PC-3 (cell line): Measurements from ENCODE around the gene GRK3. TPM values are rescaled to one million over a fixed set of nuclear protein-coding genes. Genes with fewer than 3 reads are reported as not detected.

Experiments used
- ATAC-seq: fragments of 200-7000 bp; cut with Tn5 transposase; 2 replicates; pipeline ENCODE4 v1.9.1; 2020; ENCODE audit warnings: mild to moderate bottlenecking, moderate library complexity
- BruUV-seq: library from RNA; stranded (reverse); fragments of 400-500 nt; replicated peaks from 2 replicates; lab custom pipeline; 2021; lab: Mats Ljungman, UMichigan
- CTCF ChIA-PET: fragments of 300-600 bp; sonication (Branson Sonifier 250); formaldehyde crosslinking; loops from one replicate; lab custom pipeline; 2022; ENCODE audit warnings: antibody characterized with exemption; lab: Charles Lee
- POLR2A ChIA-PET: fragments of 300-600 bp; sonication (Branson Sonifier 250); formaldehyde crosslinking; loops from one replicate; lab custom pipeline; 2022; ENCODE audit warnings: antibody characterized with exemption; ENCODE audit not compliant: unreplicated experiment; lab: Charles Lee
- DNase-seq: peaks from one replicate; pipeline ENCODE4 v3.0.0-alpha.2; 2015
- H2AFZ ChIP-seq: fragments of 300-600 bp; sonication (generic); 2 replicates; pipeline ENCODE4 v1.6.0; 2016; ENCODE audit warnings: antibody characterized with exemption, low read length
- H3F3A ChIP-seq: fragments of 300-600 bp; sonication (generic); one replicate; pipeline ENCODE4 v1.6.0; 2017; ENCODE audit warnings: antibody characterized with exemption, low read length, control low read depth, mild to moderate bottlenecking; ENCODE audit not compliant: unreplicated experiment
- H3K27ac ChIP-seq: fragments of 300-600 bp; sonication (generic); 2 replicates; pipeline ENCODE4 v1.5.1; 2016; ENCODE audit warnings: mild to moderate bottlenecking, low read length
- H3K27me3 ChIP-seq: fragments of 300-600 bp; sonication (generic); 2 replicates; pipeline ENCODE4 v1.6.1; 2016; ENCODE audit warnings: low read length, mixed read lengths
- H3K36me3 ChIP-seq: fragments of 300-600 bp; sonication (generic); 2 replicates; pipeline ENCODE4 v1.6.1; 2016; ENCODE audit warnings: low read depth, mixed run types, low read length, mixed read lengths
- H3K4me1 ChIP-seq: fragments of 300-600 bp; sonication (generic); 2 replicates; pipeline ENCODE4 v1.5.1; 2016; ENCODE audit warnings: low read length; ENCODE audit not compliant: insufficient read depth
- H3K4me2 ChIP-seq: fragments of 300-600 bp; sonication (generic); 2 replicates; pipeline ENCODE4 v1.6.0; 2016; ENCODE audit warnings: low read length
- H3K4me3 ChIP-seq: fragments of 300-600 bp; sonication (generic); 2 replicates; pipeline ENCODE4 v1.5.1; 2016; ENCODE audit warnings: mild to moderate bottlenecking, low read length, mixed read lengths
- H3K79me2 ChIP-seq: fragments of 300-600 bp; sonication (generic); 2 replicates; pipeline ENCODE4 v1.6.1; 2017; ENCODE audit warnings: low read length, mixed read lengths
- H3K9ac ChIP-seq: fragments of 300-600 bp; sonication (generic); 2 replicates; pipeline ENCODE4 v1.6.0; 2016; ENCODE audit warnings: mild to moderate bottlenecking, low read length
- H3K9me2 ChIP-seq: fragments of 300-600 bp; sonication (generic); replicated peaks from 2 replicates; pipeline ENCODE4 v1.6.1; 2016; ENCODE audit warnings: mixed run types, low read length, mixed read lengths
- H3K9me3 ChIP-seq: fragments of 300-600 bp; sonication (generic); 2 replicates; pipeline ENCODE4 v1.6.1; 2016; ENCODE audit warnings: low read length, mixed read lengths
- H4K20me1 ChIP-seq: fragments of 300-600 bp; sonication (generic); 2 replicates; pipeline ENCODE4 v1.6.1; 2016; ENCODE audit warnings: low read length, mixed read lengths
- EZH2 ChIP-seq: fragments of 300-600 bp; sonication (generic); IDR thresholded peaks from one replicate; pipeline ENCODE4 v1.6.1; 2017; ENCODE audit warnings: antibody characterized with exemption, mild to moderate bottlenecking, low read length; ENCODE audit not compliant: unreplicated experiment
- EZH2phosphoT487 ChIP-seq: fragments of 300-600 bp; sonication (generic); IDR thresholded peaks from 2 replicates; pipeline ENCODE4 v1.6.1; 2018; ENCODE audit warnings: mild to moderate bottlenecking, antibody characterized with exemption, low read length, borderline replicate concordance
- intact Hi-C: fragments of 100-400 bp; cut with micrococcal nuclease; formaldehyde crosslinking; loops from 2 replicates; pipeline ENCODE4 v1.9.0; 2023
- total RNA-seq: library from RNA; depleted of rRNA; stranded (reverse); fragments of >200 nt; gene quantifications from 2 replicates; pipeline ENCODE4 v1.2.3, GENCODE V29; 2014
- TF ChIP-seq, protein P1 (sequence below): fragments of 300-600 bp; sonication (generic); conservative IDR thresholded peaks from 2 replicates; pipeline ENCODE4 v1.5.1; 2017; ENCODE audit warnings: antibody characterized with exemption, low read depth, mild to moderate bottlenecking, low read length

The GRK3 gene
- total RNA-seq, 1 experiment from 2014 or later = under 0.01 TPM

DNA sequence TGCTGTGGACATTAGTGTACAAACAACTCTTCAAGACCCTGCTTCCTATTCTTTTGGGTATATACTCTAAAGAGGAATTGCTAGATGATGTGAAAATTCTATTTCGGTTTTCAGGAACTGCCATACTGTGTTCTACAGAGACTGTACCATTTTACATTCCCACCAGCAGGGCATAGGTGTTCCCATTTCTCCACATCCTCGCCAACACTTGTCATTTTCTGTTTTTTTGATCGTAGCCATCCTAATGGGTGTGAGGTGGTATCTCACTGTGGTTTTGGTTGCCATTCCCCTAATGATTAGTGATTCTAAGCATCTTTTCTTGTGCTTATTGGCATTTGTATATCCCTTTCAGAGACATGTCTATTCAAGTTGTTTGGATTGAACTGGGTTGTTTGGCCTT, 29.8 kb upstream of the GRK3 start:
- Histone ChIP-seq H3K79me2 (no peaks in the 10 kb centered on the region), H3K36me3 (no peaks in the 10 kb centered on the region), H3K27me3 (peaks cover 4% of the 10 kb centered on the region; the same call in 1 of the 2 replicates), H3K9me2 (no peaks in the 10 kb centered on the region), H3F3A (no peaks in the 10 kb centered on the region), H3K4me2 (no peak overlapping the region), H2AFZ (no peak overlapping the region), H3K4me3 (no peak overlapping the region), H3K9ac (no peak overlapping the region), H4K20me1 (no peaks in the 10 kb centered on the region), H3K9me3 (no peaks in the 10 kb centered on the region), H3K4me1 (no peaks in the 10 kb centered on the region), H3K27ac (no peak overlapping the region)
- no peak for TF ChIP-seq EZH2
- TF ChIP-seq, protein P1, sequence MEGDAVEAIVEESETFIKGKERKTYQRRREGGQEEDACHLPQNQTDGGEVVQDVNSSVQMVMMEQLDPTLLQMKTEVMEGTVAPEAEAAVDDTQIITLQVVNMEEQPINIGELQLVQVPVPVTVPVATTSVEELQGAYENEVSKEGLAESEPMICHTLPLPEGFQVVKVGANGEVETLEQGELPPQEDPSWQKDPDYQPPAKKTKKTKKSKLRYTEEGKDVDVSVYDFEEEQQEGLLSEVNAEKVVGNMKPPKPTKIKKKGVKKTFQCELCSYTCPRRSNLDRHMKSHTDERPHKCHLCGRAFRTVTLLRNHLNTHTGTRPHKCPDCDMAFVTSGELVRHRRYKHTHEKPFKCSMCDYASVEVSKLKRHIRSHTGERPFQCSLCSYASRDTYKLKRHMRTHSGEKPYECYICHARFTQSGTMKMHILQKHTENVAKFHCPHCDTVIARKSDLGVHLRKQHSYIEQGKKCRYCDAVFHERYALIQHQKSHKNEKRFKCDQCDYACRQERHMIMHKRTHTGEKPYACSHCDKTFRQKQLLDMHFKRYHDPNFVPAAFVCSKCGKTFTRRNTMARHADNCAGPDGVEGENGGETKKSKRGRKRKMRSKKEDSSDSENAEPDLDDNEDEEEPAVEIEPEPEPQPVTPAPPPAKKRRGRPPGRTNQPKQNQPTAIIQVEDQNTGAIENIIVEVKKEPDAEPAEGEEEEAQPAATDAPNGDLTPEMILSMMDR = no peak
- TF ChIP-seq EZH2phosphoT487 = no peak
- ChIA-PET CTCF (no interaction called here), POLR2A (no interaction called here)
- DNase-seq (no peak), ATAC-seq (no peak)
- BruUV-seq = no TSS peak
- intact Hi-C loops = no loop called here

DNA sequence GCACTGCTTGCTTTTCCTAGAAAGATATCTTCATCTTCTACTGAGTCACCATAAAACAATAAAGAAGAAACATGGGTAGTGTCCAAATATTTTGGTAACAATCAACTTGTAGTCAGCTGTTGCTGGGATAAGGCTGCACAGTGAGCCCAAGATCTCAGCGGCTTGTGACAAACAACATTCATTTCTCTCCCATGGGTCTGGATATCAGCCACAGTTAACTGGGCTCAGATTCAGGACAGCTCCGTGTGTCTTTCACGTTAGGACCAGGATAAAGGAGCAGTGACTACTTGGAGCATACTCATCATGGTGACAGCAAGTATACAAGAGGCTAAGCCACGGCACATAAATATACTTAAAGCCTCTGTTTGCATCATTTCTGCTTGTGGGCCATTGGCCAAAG, 27.9 kb upstream of the GRK3 start:
- Histone ChIP-seq H3K27ac (no peak overlapping the region), H3K9ac (no peak overlapping the region), H3K27me3 (peaks cover 4% of the 10 kb centered on the region; the same call in 1 of the 2 replicates), H2AFZ (no peak overlapping the region), H3K4me2 (no peak overlapping the region), H3K9me3 (no peaks in the 10 kb centered on the region), H3K9me2 (no peaks in the 10 kb centered on the region), H3K36me3 (no peaks in the 10 kb centered on the region), H3F3A (no peaks in the 10 kb centered on the region), H4K20me1 (no peaks in the 10 kb centered on the region), H3K4me3 (no peak overlapping the region), H3K79me2 (no peaks in the 10 kb centered on the region), H3K4me1 (no peaks in the 10 kb centered on the region)
- BruUV-seq = no TSS peak
- intact Hi-C loops = no loop called here
- TF ChIP-seq EZH2 (no peak), EZH2phosphoT487 (no peak)
- TF ChIP-seq, protein P1 = no peak
- ChIA-PET POLR2A (no interaction called here), CTCF (no interaction called here)
- ATAC-seq = no peak
- DNase-seq = no peak

DNA sequence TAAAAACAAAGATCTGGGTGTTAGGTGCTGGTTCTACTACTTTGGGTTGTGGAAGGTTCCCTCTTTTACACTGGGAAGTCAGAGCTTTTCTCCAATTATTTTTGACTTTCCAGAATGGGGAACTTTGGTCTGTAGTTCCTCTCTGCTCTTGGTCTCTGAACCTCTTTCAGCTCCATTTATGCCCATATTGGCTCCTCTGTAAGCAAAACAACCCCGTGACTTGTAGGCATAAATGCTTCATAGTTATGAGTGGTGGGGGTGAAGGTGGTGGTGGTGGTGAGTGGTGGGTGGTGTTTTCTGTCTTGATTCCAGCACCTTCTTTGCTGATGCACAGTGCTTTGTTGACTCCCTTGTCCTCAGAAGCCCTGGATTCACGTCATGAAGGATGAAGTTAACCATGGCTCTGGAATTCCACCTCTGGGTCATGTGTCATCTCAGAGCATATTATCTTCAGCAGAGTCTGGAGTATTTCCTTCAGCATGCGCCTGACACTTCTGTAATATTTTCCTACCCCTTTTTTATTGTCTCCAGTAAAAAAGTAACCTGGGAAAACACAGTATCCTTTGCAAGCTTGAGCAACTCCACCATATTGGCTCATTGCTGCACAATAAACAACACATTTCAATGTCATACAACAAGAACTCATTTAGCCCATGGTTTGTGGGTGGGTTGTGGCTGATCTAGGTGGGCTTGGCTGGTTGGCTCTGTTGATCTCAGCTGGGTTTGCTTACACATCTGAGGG, 24.1 kb upstream of the GRK3 start:
- Histone ChIP-seq H3K9ac (no peak overlapping the region), H3K27me3 (no peaks in the 10 kb centered on the region), H3K4me3 (no peak overlapping the region), H2AFZ (no peak overlapping the region), H3K9me3 (no peaks in the 10 kb centered on the region), H3K36me3 (no peaks in the 10 kb centered on the region), H3K79me2 (no peaks in the 10 kb centered on the region), H3K9me2 (no peaks in the 10 kb centered on the region), H3K4me2 (no peak overlapping the region), H3K27ac (no peak overlapping the region), H4K20me1 (no peaks in the 10 kb centered on the region), H3F3A (no peaks in the 10 kb centered on the region), H3K4me1 (no peaks in the 10 kb centered on the region)
- no peak for TF ChIP-seq EZH2phosphoT487
- TF ChIP-seq EZH2 = no peak
- TF ChIP-seq, protein P1 = no peak
- ATAC-seq (no peak), DNase-seq (no peak)
- BruUV-seq = no TSS peak
- intact Hi-C loops = no loop called here
- CTCF ChIA-PET = no interaction called here
- POLR2A ChIA-PET = no interaction called here
